HG02759 (cell line): ENCODE results near the gene CPNE4.

ENCODE experiments used
- ATAC-seq: cut with Tn5 transposase; IDR thresholded peaks from one replicate; pipeline ENCODE4 v1.9.1; 2021; ENCODE audit warnings: mild to moderate bottlenecking, moderate library complexity; ENCODE audit not compliant: unreplicated experiment

Gene CPNE4

DNA sequence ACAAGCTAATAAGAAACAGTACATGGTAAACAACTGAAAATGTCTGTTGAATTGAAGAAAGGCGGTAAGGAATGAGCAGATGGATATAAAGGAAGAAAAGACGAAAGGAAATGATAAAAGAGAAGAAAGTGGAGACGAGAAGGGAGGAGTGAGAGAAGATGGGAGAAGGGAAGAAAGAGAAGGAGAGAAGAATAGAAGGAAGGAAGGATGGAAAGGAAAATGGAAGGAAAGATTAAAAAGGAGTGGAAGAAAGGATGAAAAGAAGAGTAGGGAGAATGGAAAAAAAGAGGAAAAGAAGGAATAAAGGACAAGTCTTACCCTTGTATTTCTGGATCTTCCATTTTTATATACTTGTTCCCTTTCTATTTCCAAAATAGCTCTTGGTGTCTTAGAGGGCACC is 17.7 kb downstream of the CPNE4 start:
- ATAC-seq, result no peak

DNA sequence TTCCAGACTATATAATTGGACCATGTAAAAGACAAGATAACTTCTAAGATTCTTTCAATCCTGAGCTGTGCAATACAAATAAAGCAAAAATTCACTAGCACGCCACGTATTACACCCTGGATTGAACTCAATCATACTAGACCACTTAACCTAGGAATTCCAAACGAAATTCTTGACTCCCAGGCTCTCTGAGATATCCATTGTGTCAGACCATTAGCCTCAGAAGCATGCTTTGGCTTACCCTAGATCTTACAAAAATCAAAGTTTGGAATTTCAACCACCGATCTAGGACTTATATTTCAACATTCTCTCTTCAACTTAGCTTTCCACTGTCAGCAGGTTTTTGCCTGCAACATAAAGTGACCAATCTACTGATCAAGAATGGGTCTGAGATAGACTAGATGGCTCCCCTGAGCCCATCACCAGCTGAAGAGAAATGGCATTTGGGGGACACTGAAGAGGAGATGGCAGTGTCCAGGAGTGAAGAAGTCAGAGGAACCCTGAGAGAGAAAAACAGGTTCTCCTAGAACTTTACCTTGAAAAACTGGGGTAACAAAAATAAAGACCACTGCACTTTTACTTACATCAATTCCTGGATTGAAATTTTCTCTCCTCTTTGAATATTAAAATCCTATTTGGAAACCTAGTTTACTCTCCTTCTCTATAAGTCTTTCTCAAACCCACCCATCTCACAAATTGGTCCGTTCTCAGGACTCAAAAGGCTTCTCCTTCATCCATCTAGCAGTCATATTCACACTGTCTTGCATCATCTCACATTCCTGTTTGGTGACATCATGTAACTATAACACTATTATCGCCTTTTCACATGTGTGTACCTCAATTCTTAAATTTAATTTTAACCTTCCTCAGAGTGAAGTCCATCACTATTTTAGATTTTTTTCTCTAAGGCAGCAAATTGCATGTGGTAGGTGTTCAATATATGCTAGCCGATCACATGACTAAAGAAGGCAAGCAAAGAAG is 18.5 kb downstream of the CPNE4 start:
- ATAC-seq, result no peak

DNA sequence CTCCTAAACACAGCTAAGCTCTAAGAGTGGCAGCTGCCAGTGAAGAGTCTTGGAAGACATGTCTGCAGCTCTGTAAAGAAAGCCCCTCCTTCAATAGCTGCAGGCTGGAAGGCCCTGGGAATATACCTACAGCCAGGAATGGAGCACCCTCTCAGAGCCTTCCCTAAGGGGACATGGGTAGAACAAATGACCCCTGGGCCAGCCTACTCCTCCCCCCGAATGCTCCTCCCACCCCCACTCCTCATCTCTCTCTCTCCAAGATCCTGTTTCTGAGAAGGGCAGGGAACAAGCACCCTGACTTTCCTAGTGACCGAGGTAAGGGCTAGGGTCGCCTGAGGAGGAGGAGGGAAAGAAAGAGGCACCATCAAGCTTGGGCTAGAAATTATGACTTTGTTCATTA is 20.7 kb downstream of the CPNE4 start:
- no peak for ATAC-seq

- ATAC-seq, result no peak
These were observed 25.6 kb downstream of the CPNE4 start for GRCh38 chr3:132009241-132009640.

DNA sequence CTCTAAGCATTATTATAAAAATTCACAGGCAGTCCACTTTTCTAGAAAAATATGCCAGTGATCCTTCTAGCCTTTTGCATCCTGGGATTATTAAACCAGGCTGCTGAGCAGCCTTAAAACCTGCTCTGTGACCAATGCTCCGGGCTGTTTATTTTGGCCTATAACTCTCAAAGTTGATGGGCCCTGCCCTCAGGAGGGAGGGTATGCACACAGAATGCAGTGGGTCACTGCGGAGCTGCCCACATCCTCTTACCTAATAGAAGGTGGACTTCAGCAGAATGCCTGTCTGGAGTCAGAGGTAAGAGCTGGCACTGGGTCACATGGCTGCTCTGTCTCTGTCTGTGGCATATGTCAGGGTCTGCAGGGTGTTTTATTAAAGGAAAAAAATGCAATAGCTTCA is 26.0 kb downstream of the CPNE4 start:
- ATAC-seq, result no peak

- ATAC-seq, result no peak
These were observed 27.2 kb downstream of the CPNE4 start for GRCh38 chr3:132007617-132008016.

DNA sequence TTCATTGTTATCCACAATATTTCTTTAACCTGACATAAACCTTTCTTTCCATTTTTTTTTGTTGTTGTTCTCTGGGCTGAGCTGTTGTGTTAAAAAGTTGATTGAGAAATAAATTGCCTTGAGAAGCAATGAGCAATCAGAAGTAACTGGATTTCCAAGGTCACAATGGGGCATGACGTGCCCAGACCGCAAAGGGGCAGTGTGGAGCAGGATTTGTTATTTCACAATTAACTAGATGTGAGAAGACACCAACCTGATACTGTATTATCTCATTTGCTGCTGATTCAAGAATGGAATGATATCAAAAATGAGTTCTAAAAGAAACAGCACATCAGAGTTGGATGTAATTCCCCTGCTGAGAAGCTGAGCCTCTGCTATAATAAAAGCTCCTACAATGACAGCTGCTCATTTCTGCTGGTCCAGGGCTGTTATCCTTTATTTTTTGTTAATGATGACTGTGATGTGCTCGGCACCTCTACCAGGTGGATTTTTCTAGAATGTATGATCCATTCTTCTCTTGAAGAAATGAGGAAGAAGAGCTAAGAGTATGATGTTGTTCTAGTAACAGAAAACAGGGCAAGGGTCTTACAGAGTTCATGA is 28.1 kb downstream of the CPNE4 start:
- ATAC-seq, result no peak

DNA sequence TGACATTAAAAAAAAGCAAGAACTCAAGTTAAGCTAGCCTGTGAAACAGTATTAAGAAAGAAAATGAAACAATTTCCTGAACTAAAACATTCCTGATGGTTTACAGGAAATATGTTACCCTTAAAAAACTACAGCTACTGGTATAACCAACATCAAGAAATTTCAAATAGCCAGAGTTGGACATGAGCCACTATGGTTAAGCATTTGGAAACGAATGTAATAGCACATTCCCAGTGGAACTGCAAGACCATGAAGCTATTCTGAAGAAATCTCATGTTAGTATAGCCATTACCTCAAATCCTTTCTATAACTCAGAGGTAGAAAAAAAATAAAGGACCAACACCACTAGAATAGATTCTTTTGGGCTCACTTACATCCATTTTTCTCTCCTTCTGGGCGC is 30.2 kb downstream of the CPNE4 start:
- ATAC-seq, result no peak

- no peak for ATAC-seq
These were observed 31.1 kb downstream of the CPNE4 start for GRCh38 chr3:132003685-132004084.

GRCh38 chr3:132001999-132002398 is 32.8 kb downstream of the CPNE4 start:
- no peak for ATAC-seq

- no peak for ATAC-seq
These were observed 33.8 kb downstream of the CPNE4 start for GRCh38 chr3:132001036-132001435.

- no peak for ATAC-seq
These were observed 36.8 kb downstream of the CPNE4 start for GRCh38 chr3:131998027-131998426.

DNA sequence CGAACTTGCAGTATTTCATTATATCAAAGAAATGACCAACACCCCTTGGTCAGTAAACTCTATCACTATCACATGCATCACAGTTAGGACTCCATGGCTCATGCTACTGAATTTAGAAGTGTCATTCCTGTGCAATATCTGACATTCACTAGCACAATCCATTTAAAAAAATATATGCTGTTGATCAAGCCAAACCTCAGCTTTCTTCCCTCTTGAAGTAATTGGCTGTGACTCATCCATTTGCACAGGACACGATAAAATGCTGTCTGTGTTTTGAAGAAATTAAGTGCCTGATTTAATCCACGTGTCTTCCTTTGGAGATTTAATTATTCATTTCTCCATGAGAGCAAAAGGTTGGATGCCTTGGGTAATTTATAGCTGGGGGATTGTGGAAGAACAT is 38.9 kb downstream of the CPNE4 start:
- ATAC-seq, result no peak

DNA sequence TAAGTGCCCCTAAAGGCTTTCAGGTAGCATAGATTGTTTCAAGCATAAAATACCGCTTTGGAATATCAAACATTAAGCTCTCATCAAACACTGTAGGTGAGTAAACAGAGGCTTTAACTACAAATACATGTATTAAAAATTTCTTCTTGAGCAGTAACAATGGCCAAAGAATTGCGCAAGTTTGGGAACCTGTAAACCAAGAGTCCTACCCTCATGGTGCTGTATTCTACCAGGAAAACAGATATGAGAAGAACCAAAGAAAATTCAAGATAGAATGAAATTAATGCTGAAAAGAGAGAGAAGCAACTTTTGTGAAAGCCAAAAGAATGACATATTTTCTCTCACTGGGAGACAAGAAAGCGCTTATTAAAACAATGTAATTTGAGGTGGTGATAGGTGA is 45.5 kb downstream of the CPNE4 start:
- ATAC-seq, result no peak

GRCh38 chr3:131988209-131988608 is 46.6 kb downstream of the CPNE4 start:
- no peak for ATAC-seq

DNA sequence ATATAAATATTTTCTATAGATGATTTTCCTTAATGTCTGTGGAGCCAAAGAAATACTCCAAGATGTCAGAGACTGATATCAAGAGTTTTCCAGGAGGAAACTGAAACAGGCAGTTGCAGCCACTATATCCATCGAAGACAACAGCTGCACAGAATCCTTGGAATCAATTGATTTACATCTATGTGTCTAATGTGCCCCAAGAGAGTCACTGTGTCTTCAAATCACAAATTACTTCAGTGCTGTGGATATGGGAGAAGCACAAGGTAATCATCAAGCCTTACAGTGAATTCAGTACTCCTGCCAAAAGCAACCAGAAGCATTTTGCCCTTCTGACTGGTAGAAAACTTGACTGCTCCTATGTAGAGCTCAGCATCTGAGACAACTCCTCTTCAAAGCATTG is 51.1 kb downstream of the CPNE4 start:
- no peak for ATAC-seq

DNA sequence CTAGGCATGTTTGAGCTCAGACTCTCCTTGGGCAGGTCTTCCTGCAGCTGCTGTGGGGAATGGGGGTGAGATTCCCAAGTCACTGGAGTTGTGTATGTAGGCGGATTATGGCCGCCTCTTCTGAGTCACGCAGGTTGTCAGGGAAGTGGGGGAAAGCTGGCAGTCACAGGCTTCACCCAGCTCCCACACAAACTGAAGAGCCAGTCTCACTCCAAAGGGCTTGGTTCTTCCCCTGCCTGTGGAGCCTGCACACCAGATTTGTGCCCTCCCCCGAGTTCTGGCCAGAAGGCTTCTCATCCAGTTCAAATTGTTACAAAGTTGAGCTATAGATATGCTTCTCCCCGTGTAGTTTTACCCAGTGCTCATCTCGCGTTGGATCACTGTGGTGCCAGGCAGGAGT is 53.5 kb downstream of the CPNE4 start:
- ATAC-seq, result no peak

DNA sequence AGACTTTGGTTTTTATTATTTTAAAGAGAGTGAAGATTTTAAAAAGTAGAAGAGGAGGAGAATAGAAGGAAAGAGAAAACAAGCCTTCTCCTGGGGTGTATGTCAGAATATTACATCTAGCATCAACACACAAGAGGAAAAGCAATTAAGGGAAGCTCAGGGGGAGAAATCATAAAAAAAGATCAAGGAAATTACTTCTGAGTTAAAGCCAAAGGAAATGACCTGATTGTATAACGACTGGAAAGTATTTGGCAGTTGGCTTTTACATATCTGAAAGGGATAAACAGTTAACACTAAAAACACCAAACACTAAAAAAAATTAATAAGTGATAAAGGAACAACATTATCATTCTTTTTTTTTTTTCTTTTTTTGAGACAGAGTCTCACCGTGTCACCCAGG is 58.4 kb downstream of the CPNE4 start:
- ATAC-seq, result no peak

- no peak for ATAC-seq
These were observed 59.8 kb downstream of the CPNE4 start for GRCh38 chr3:131975047-131975446.

GRCh38 chr3:131973731-131974130 is 61.1 kb downstream of the CPNE4 start:
- ATAC-seq, result no peak

GRCh38 chr3:131972550-131972949 is 62.3 kb downstream of the CPNE4 start:
- ATAC-seq, result no peak

DNA sequence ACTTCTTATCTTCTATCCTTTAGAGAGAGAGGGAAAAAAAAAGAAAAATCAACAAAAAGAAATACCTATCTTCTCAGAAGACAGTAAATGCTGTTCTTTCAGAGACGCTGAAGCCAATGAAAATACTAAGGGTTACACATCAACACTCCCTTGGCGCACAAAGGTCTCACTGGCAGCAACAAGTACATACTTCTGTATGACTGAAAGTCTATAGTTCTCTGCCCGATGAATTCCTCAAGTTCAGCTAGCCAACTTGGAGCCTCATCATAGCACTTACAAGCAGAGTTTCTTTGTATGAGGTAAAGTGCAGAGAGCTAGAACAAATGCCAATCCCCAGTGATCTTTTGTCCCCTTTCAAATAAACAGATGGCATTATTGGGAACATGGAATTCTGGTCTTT is 62.7 kb downstream of the CPNE4 start:
- no peak for ATAC-seq
